Measurements from ENCODE around the gene SMARCE1.
A peak's percentile ranks its signal among the peaks of the same experiment; 100 is the strongest.

SMARCE1 gene

DNA sequence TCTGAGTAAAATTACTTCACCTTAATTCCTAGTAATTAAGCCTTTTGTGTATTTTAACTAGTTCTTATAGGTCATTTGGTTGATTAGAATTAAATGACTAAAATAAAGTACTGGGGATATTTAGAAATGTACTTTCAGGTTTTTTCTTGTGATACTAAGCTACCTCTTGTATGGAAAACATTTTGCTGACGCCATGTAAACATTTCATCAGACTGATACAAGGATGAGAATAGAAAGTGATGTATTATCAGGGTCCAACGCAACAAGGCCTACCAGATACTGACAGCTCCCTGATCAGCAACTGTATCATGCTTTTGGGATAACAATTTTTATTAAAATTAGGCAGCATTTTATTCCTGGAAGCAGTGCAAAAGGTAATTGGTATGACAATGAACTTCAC lies 1.7 kb downstream of the SMARCE1 start:
- no peak for DNase-seq (ENCODE audit: low spot score)

GRCh38 chr17:40645291-40645690 lies 2.3 kb downstream of the SMARCE1 start:
- no peak for DNase-seq (ENCODE audit: low spot score)

- DNase-seq (ENCODE audit: low spot score), result no peak
Measured at GRCh38 chr17:40637931-40638330, 9.7 kb downstream of the SMARCE1 start.

GRCh38 chr17:40633871-40634270 lies 13.7 kb downstream of the SMARCE1 start:
- no peak for DNase-seq (ENCODE audit: low spot score)

DNA sequence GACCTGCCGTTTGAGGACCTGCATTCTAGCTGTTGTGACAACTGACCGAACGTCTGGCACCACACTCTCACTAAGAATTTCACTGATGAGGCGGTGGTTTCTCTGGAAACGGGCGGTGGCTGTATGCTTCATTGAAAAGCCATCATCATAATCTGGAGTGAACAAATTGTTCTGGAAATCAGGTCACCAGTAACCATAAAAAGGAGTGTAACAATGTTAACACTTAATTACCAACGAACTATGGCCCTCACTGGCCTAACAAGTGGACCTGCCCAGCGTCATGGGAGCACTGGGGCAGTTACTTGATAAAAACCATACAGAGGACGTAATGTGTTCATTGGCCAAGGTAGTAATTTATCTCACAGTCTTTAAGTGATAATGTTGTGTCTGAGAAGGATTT lies 15.4 kb downstream of the SMARCE1 start:
- no peak for DNase-seq (ENCODE audit: low spot score)

DNA sequence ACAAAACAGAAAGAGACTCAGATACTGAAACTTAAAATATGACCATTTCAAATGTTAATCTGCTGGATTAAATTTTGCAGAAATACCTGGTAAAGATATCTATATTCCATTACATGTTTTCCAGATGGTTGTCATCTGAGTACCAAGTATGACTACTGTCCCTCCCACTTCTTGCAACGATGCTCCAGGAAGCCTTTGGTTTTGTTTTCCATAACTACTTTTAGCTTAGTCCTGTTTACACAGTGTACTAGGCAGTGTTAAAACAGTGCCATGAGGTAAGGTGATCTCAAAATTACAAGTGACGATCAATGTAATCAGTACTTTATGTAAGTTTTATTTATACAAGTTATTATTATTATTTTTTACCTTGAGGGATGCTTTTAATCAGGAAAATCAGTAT lies 17.8 kb downstream of the SMARCE1 start:
- no peak for DNase-seq (ENCODE audit: low spot score)

DNA sequence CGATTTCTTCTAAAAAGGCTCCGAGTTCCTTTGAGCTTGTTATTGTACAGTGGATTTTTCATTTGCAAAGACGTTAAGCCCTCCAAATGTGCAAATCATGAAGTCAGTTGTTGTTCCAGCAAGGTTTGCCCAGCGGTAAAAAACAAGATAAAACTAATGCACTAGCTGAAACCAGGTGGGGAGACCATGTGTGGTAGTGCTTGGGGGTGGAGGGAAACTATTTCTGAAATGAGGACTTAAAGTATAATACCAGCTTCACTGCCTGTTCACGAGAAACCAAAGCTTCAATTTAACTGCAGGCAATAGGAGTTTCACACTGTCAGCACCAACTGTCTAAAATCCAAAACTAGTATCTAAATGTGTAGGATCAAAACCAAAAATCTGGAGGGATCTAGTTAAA lies 22.3 kb downstream of the SMARCE1 start:
- no peak for DNase-seq (ENCODE audit: low spot score)

- no peak for DNase-seq (ENCODE audit: low spot score)
Measured at GRCh38 chr17:40623419-40624210, 24.0 kb downstream of the SMARCE1 start.

- DNase-seq (ENCODE audit: low spot score), result no peak
Measured at GRCh38 chr17:40622509-40622928, 25.1 kb downstream of the SMARCE1 start.

DNA sequence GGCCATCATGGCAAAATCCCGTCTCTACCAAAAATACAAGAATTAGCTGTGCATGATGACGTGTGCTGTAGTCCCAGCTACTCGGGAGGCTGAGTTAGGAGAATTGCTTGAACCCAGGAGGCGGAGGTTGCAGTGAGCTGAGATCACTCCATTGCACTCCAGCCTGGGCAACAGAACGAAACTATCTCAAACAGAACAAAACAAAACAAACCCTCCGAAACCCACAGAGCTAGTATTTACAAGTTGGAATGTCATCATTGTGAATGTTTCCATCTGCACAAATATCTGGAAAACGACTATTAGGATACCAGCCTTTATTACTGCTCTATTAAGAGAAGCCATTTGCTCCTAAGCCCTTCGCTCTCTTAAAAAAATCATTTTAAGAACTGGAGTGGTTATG lies 26.0 kb downstream of the SMARCE1 start:
- no peak for DNase-seq (ENCODE audit: low spot score)

GRCh38 chr17:40621019-40621418 lies 26.6 kb downstream of the SMARCE1 start:
- DNase-seq (ENCODE audit: low spot score), result no peak

GRCh38 chr17:40618754-40619625 lies 28.6 kb downstream of the SMARCE1 start:
- DNase-seq (ENCODE audit: low spot score), result no peak

GRCh38 chr17:40617678-40618240 lies 29.9 kb downstream of the SMARCE1 start:
- no peak for DNase-seq (ENCODE audit: low spot score)

DNA sequence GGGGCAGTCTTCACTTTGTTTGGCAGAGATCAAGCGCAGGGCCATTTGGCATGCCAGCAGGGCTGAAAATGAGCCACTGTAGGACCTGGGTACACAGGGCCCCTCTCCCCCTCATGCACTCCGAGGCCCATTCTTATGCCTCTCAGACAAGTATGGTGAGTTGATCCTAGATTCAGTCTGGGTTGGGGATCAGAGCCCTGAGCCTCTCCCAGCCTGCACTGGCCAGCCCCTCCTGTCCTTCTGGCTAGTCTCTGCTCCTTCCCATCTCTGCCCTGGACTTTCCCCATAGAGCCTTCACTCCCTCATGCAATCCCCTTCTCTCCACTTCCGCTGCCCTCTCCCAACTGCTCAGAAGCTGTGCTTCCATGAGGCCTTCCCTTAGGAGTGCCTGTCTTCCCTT lies 31.0 kb downstream of the SMARCE1 start:
- DNase-seq (ENCODE audit: low spot score), result no peak

GRCh38 chr17:40615841-40616476 lies 31.7 kb downstream of the SMARCE1 start:
- DNase-seq (ENCODE audit: low spot score), result no peak

GRCh38 chr17:40615068-40615840 lies 32.4 kb downstream of the SMARCE1 start:
- DNase-seq (ENCODE audit: low spot score), result peak; percentile 30

DNA sequence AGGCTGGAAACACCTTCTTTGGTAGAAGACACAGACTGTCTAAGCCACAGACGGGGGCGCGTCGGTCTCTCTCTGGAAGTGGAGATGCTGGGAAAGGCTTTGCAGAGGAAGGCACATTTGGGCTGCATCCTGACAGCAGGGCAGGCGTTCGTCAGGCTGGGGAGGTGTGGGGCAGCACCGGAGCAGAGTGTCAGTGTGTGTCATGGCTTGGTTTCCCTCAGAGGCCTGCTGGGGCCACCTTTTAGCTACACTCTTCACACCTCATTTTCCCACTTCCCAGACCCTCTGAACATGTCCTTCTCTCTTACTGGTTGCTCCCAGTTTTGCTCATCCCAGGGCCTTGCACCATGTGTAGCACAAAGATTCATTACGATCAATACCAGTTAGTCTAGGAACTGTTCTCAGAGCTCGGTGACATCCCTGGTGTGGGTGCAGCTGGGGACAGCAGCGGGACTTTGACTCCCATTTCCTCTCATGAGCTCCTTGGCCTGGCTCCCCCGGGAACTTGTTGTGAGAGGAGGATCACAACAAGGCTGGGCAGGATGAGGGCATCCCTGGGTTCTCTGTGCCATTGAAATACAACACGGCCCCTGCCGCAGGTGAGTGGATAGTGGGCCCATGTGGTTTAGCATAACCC lies 33.1 kb downstream of the SMARCE1 start:
- DNase-seq (ENCODE audit: low spot score), result no peak

DNA sequence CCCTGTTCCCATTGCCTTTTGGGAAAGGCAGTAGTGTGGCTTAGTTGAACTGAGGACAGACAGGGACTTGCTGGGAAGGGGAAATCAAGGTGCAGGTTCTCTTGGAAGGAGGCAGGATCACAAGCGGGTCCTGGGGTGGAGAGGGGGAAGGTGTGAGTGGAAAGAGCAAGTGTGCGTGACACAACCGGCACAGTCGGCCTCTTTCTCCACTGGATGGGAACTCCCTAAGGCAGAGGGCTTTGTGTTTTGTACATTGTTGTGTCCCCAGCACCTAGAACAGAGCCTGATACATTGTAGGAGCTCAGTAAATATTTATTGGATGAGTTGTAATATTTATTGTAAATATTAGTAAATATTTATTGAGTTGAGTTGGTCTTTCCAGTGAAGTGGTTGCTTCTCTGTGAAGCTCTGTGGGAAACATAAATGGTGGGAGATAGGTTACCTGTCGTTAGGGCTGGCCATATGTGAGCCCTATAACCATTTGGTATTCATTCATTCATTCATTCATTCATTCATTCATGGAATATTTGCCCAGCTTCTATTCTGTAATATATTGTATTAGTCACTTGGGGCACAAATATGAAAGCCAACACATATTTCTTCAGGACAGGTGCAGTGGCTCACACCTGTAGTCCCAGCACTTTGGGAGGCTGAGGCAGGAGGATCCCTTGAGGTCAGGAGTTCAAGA lies 34.0 kb downstream of the SMARCE1 start:
- DNase-seq (ENCODE audit: low spot score), result no peak

- DNase-seq (ENCODE audit: low spot score), result no peak
Measured at GRCh38 chr17:40612599-40613244, 34.9 kb downstream of the SMARCE1 start.

Data from AG08395 (cell line).